ENCODE measurements around the gene PTCD2. TPM values are rescaled to one million over a fixed set of nuclear protein-coding genes. Genes with fewer than 3 reads are reported as not detected.

The PTCD2 gene
- total and polyA plus RNA-seq, 4 donors: 8.9 to 11.5 (median 10.0) TPM

- H3K27ac ChIP-seq (ENCODE audit: low read depth, low read length): no peak overlapping the region
- DNase-seq (ENCODE audit: low read depth in 4 of 6, low spot score in 6 of 6): no peak
- no CpG with 5 or more reads among the region's 5 CpGs for WGBS (ENCODE audit: insufficient coverage)
- H3K4me1 ChIP-seq (ENCODE audit: control insufficient read depth, insufficient read depth, low read length): no peaks in the 10 kb centered on the region
- H3K36me3 ChIP-seq (ENCODE audit: control insufficient read depth, insufficient read depth, low read length): peaks cover 2% of the 10 kb centered on the region
- H3K27me3 ChIP-seq (ENCODE audit: control insufficient read depth, insufficient read depth, low read length): no peaks in the 10 kb centered on the region
- no peaks in the 10 kb centered on the region for H3K9me3 ChIP-seq (ENCODE audit: control insufficient read depth, insufficient read depth, low read length)
- no peak overlapping the region for H3K4me3 ChIP-seq (ENCODE audit: low read depth, low read length)
Measured at GRCh38 chr5:72415616-72416325, 95.6 kb downstream of the PTCD2 start.

GRCh38 chr5:72417333-72418062 lies 97.3 kb downstream of the PTCD2 start:
- H3K36me3 ChIP-seq (ENCODE audit: control insufficient read depth, insufficient read depth, low read length): peaks cover 2% of the 10 kb centered on the region
- no peak overlapping the region for H3K27ac ChIP-seq (ENCODE audit: low read depth, low read length)
- H3K9me3 ChIP-seq (ENCODE audit: control insufficient read depth, insufficient read depth, low read length): no peaks in the 10 kb centered on the region
- no peaks in the 10 kb centered on the region for H3K4me1 ChIP-seq (ENCODE audit: control insufficient read depth, insufficient read depth, low read length)
- WGBS (ENCODE audit: insufficient coverage): 87% methylated on average over 45 of the region's 48 CpGs
- no peak for DNase-seq (ENCODE audit: low read depth in 4 of 6, low spot score in 6 of 6)
- no peak overlapping the region for H3K4me3 ChIP-seq (ENCODE audit: low read depth, low read length)
- no peaks in the 10 kb centered on the region for H3K27me3 ChIP-seq (ENCODE audit: control insufficient read depth, insufficient read depth, low read length)

Small RNA genes lying within 50 kb of the gene (small RNA-seq; reads per million reads assigned to genes)
- gene RN7SL153P (ENCODE audit: low replicate concordance): not detected

Other genes with a start within 250 kb of the PTCD2 start
- gene MAP1B, start 212.9 kb upstream of the PTCD2 start, total RNA-seq: 100 to 1,000 TPM; 200 to 506 TPM
- gene MAP1B, start 212.9 kb upstream of the PTCD2 start, polyA plus RNA-seq (ENCODE audit: insufficient read length in 2 of 2): 100 to 1,000 TPM; 372 to 441 TPM
- gene MRPS27, start 133 bp upstream of the PTCD2 start, total RNA-seq: 10 to 100 TPM; 53.1 to 58.8 TPM
- gene MRPS27, start 133 bp upstream of the PTCD2 start, polyA plus RNA-seq (ENCODE audit: insufficient read length in 2 of 2): 10 to 100 TPM; 49.4 to 50.6 TPM
- gene ZNF366, start 187.0 kb downstream of the PTCD2 start, total RNA-seq: 1 to 10 TPM; 1.7 to 3.6 TPM
- 1 to 10 TPM; 3.2 to 4.3 TPM for gene ZNF366, start 187.0 kb downstream of the PTCD2 start, polyA plus RNA-seq (ENCODE audit: insufficient read length in 2 of 2)

Data from spinal cord (tissue), 10 donors.